ENCODE data around the gene SLC5A3.

DNA sequence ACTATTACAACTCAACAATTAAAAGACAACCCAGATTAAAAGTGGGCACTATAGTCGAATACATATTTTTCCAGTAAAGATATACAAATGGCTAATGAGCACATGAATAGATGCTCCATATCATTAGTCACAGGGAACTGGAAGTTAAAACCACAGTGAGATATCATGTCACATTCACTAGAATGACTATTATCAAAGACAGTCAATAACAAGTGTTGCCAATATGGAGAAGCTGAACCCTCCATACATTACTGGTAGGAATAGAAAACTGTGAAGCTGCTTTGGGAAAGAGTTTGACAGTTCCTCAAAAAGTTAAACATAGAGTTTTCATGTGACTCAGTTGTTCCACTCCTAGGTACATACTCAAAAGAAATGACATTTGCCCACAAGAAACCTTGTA is 30.6 kb upstream of the SLC5A3 start:
- TF ChIP-seq, protein P1, sequence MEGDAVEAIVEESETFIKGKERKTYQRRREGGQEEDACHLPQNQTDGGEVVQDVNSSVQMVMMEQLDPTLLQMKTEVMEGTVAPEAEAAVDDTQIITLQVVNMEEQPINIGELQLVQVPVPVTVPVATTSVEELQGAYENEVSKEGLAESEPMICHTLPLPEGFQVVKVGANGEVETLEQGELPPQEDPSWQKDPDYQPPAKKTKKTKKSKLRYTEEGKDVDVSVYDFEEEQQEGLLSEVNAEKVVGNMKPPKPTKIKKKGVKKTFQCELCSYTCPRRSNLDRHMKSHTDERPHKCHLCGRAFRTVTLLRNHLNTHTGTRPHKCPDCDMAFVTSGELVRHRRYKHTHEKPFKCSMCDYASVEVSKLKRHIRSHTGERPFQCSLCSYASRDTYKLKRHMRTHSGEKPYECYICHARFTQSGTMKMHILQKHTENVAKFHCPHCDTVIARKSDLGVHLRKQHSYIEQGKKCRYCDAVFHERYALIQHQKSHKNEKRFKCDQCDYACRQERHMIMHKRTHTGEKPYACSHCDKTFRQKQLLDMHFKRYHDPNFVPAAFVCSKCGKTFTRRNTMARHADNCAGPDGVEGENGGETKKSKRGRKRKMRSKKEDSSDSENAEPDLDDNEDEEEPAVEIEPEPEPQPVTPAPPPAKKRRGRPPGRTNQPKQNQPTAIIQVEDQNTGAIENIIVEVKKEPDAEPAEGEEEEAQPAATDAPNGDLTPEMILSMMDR (IDR thresholded peaks at IDR 0.05; ENCODE audit: low read depth, low read length) = no peak
- TF ChIP-seq POLR2A (IDR thresholded peaks at IDR 0.05; ENCODE audit: extremely low read depth, insufficient read length) (no peak), MYC (IDR thresholded peaks at IDR 0.05; ENCODE audit: low read depth, low read length) (no peak)
